Nephron progenitor cell (in vitro differentiated cells): ENCODE results near the gene BTBD9.

Source experiments
- DNase-seq: peaks from one replicate; pipeline ENCODE4 v3.0.0; 2021
- H3K27ac Mint-ChIP-seq: 2 replicates; pipeline ENCODE4 v1.8.0; 2021; ENCODE audit warnings: mild to moderate bottlenecking, moderate library complexity, mixed read lengths
- H3K27me3 Mint-ChIP-seq: 2 replicates; pipeline ENCODE4 v1.8.0; 2021; ENCODE audit warnings: mild to moderate bottlenecking, low read depth, mixed read lengths; ENCODE audit not compliant: poor library complexity
- H3K36me3 Mint-ChIP-seq: 2 replicates; pipeline ENCODE4 v1.8.0; 2021; ENCODE audit warnings: low read depth, mixed read lengths
- H3K4me1 Mint-ChIP-seq: 2 replicates; pipeline ENCODE4 v1.8.0; 2021; ENCODE audit warnings: mixed read lengths
- H3K4me3 Mint-ChIP-seq: 2 replicates; pipeline ENCODE4 v1.8.0; 2021; ENCODE audit warnings: mild to moderate bottlenecking, moderate library complexity, mixed read lengths
- H3K9me3 Mint-ChIP-seq: 2 replicates; pipeline ENCODE4 v1.8.0; 2021; ENCODE audit warnings: mild to moderate bottlenecking, moderate library complexity, mixed read lengths
- TF ChIP-seq, protein P1 (sequence below): fragments of 200-600 bp; sonication (generic); IDR thresholded peaks from 2 replicates; pipeline ENCODE4 v1.5.0; 2021; ENCODE audit warnings: antibody characterized with exemption

The BTBD9 gene

GRCh38 chr6:38234141-38234540 is 405.6 kb downstream of the BTBD9 start:
- peaks cover 20% of the 10 kb centered on the region for H3K4me1 Mint-ChIP-seq

GRCh38 chr6:38233161-38233791 is 406.5 kb downstream of the BTBD9 start:
- no peak for DNase-seq
- Mint-ChIP-seq H3K27me3 (peaks cover 2% of the 10 kb centered on the region), H3K36me3 (no peaks in the 10 kb centered on the region), H3K9me3 (no peaks in the 10 kb centered on the region), H3K4me1 (peaks cover 20% of the 10 kb centered on the region), H3K27ac (no peak overlapping the region), H3K4me3 (no peak overlapping the region)
- TF ChIP-seq, protein P1, sequence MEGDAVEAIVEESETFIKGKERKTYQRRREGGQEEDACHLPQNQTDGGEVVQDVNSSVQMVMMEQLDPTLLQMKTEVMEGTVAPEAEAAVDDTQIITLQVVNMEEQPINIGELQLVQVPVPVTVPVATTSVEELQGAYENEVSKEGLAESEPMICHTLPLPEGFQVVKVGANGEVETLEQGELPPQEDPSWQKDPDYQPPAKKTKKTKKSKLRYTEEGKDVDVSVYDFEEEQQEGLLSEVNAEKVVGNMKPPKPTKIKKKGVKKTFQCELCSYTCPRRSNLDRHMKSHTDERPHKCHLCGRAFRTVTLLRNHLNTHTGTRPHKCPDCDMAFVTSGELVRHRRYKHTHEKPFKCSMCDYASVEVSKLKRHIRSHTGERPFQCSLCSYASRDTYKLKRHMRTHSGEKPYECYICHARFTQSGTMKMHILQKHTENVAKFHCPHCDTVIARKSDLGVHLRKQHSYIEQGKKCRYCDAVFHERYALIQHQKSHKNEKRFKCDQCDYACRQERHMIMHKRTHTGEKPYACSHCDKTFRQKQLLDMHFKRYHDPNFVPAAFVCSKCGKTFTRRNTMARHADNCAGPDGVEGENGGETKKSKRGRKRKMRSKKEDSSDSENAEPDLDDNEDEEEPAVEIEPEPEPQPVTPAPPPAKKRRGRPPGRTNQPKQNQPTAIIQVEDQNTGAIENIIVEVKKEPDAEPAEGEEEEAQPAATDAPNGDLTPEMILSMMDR, result no peak

More at GRCh38 chr6:38234141-38234540, 405.6 kb downstream of the BTBD9 start:
- TF ChIP-seq, protein P1, result no peak
- Mint-ChIP-seq H3K27me3 (no peaks in the 10 kb centered on the region), H3K36me3 (no peaks in the 10 kb centered on the region), H3K4me3 (no peak overlapping the region), H3K27ac (no peak overlapping the region), H3K9me3 (no peaks in the 10 kb centered on the region)
- no peak for DNase-seq

GRCh38 chr6:38225766-38226165 is 414.0 kb downstream of the BTBD9 start:
- no peaks in the 10 kb centered on the region for H3K9me3 Mint-ChIP-seq
- no peak for DNase-seq
- H3K4me1 Mint-ChIP-seq, result no peaks in the 10 kb centered on the region
- TF ChIP-seq, protein P1, result no peak
- no peak overlapping the region for H3K4me3 Mint-ChIP-seq
- H3K27me3 Mint-ChIP-seq, result peaks cover 6% of the 10 kb centered on the region
- H3K36me3 Mint-ChIP-seq, result no peaks in the 10 kb centered on the region
- no peak overlapping the region for H3K27ac Mint-ChIP-seq

DNA sequence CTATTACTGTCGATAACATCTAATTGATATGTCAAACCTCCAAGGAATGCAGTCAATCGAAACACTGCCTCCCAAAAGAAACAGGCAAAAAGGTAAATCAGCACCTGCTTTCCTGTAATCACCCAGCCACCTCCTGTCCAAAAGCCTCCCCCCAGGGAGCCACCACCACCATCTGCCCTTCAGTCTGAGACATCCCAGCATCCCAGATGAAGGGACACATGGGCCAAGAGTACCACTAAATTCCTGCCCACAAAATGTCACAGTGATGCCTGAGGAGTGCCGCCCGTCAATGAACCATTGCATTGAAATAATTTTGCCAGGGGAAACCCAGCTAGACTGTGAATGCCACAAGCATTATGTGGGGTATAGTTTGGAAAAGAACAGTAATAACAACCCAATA is 418.5 kb downstream of the BTBD9 start:
- Mint-ChIP-seq H3K27me3 (peaks cover 2% of the 10 kb centered on the region), H3K36me3 (no peaks in the 10 kb centered on the region), H3K4me3 (no peak overlapping the region), H3K27ac (no peak overlapping the region), H3K4me1 (no peaks in the 10 kb centered on the region), H3K9me3 (no peaks in the 10 kb centered on the region)
- TF ChIP-seq, protein P1, result no peak
- DNase-seq, result no peak

- Mint-ChIP-seq H3K4me1 (peaks cover 5% of the 10 kb centered on the region), H3K36me3 (no peaks in the 10 kb centered on the region), H3K27me3 (no peaks in the 10 kb centered on the region), H3K4me3 (no peak overlapping the region), H3K9me3 (no peaks in the 10 kb centered on the region), H3K27ac (no peak overlapping the region)
- TF ChIP-seq, protein P1, result no peak
- DNase-seq, result no peak
Observed at GRCh38 chr6:38220069-38220723, 419.5 kb downstream of the BTBD9 start.

- H3K4me3 Mint-ChIP-seq, result no peak overlapping the region
- TF ChIP-seq, protein P1, result no peak
- DNase-seq, result no peak
- peaks cover 17% of the 10 kb centered on the region for H3K4me1 Mint-ChIP-seq
- H3K36me3 Mint-ChIP-seq, result no peaks in the 10 kb centered on the region
- no peaks in the 10 kb centered on the region for H3K9me3 Mint-ChIP-seq
- no peak overlapping the region for H3K27ac Mint-ChIP-seq
- H3K27me3 Mint-ChIP-seq, result no peaks in the 10 kb centered on the region
Observed at GRCh38 chr6:38218235-38218634, 421.5 kb downstream of the BTBD9 start.
